K562 (cell line): ENCODE measurements around the gene RPS8. TPM values are rescaled to one million over a fixed set of nuclear protein-coding genes. Genes with fewer than 3 reads are reported as not detected.

Experiments
- ARID2 ChIP-seq: fragments of 450-650 bp; IDR thresholded peaks from 2 replicates; pipeline ENCODE4 v1.6.1; 2017; ENCODE audit warnings: antibody characterized with exemption, mild to moderate bottlenecking
- BRCA1 ChIP-seq, 2 experiments: fragments of 450-650 bp in 1 of 2; sonication (generic) in 1 of 2; formaldehyde crosslinking in 1 of 2; IDR thresholded peaks; 2 replicates each; pipeline versions ENCODE4 v1.5.0 to v1.6.1; 2017 to 2020; ENCODE audit warnings: mild to moderate bottlenecking in 1 of 2, missing genetic modification reagents in 1 of 2
- CREB3 ChIP-seq: fragments of 450-650 bp; conservative IDR thresholded peaks from 2 replicates; pipeline ENCODE4 v1.6.1; 2016; ENCODE audit warnings: missing genetic modification characterization, low read depth, mild to moderate bottlenecking, missing compliant biosample characterization, moderate library complexity
- ETV1 ChIP-seq: fragments of 450-650 bp; conservative IDR thresholded peaks from 2 replicates; pipeline ENCODE4 v1.6.1; 2016; ENCODE audit warnings: missing genetic modification characterization, control low read depth, low read depth, missing compliant biosample characterization
- FOXA3 ChIP-seq, 2 experiments: fragments of 450-650 bp in 1 of 2; sonication (generic) in 1 of 2; formaldehyde crosslinking; IDR thresholded peaks in 1 of 2; conservative IDR thresholded peaks in 1 of 2; 2 replicates each; pipeline versions ENCODE4 v1.4.0 to v1.8.0; 2020 to 2022; ENCODE audit warnings: mild to moderate bottlenecking in 2 of 2, missing genetic modification reagents in 1 of 2
- HDGF ChIP-seq: fragments of 450-650 bp; IDR thresholded peaks from 2 replicates; pipeline ENCODE4 v1.6.1; 2016
- HINFP ChIP-seq: fragments of 450-650 bp; conservative IDR thresholded peaks from 2 replicates; pipeline ENCODE4 v1.6.1; 2016; ENCODE audit warnings: missing genetic modification characterization, low read depth, mild to moderate bottlenecking, control low read depth, missing compliant biosample characterization
- MYNN ChIP-seq, 2 experiments: sonication (generic); formaldehyde crosslinking in 1 of 2; IDR thresholded peaks; 2 replicates each; pipeline versions ENCODE4 v1.5.0 to v1.6.1; 2016 to 2020; ENCODE audit warnings: antibody characterized with exemption in 1 of 2, missing genetic modification reagents in 1 of 2
- NFIC ChIP-seq: fragments of 450-650 bp; IDR thresholded peaks from 2 replicates; pipeline ENCODE4 v1.6.1; 2017; ENCODE audit warnings: mild to moderate bottlenecking, inconsistent platforms
- SMAD4 ChIP-seq: fragments of 250-450 bp; sonication (Bioruptor Pico); conservative IDR thresholded peaks from 2 replicates; pipeline ENCODE4 v1.8.0; 2021; ENCODE audit warnings: inconsistent platforms, mild to moderate bottlenecking, moderate library complexity
- SMARCC2 ChIP-seq: fragments of 450-650 bp; IDR thresholded peaks from 2 replicates; pipeline ENCODE4 v1.6.1; 2017; ENCODE audit warnings: antibody characterized with exemption, moderate library complexity, mild to moderate bottlenecking, low read depth
- SPI1 ChIP-seq: IDR thresholded peaks from 2 replicates; pipeline ENCODE4 v1.6.1; 2011; ENCODE audit warnings: low read depth, low read length, control low read depth, borderline replicate concordance
- SUPT5H ChIP-seq: fragments of 450-650 bp; IDR thresholded peaks from 2 replicates; pipeline ENCODE4 v1.6.1; 2016
- TOE1 ChIP-seq, 2 experiments: fragments of 450-650 bp in 1 of 2; sonication (generic) in 1 of 2; formaldehyde crosslinking in 1 of 2; IDR thresholded peaks; 2 replicates each; pipeline versions ENCODE4 v1.7.1 to v1.8.0; 2016 to 2022; ENCODE audit warnings: borderline replicate concordance in 2 of 2, mild to moderate bottlenecking in 2 of 2, antibody characterized with exemption in 1 of 2, inconsistent platforms in 1 of 2, low read depth in 1 of 2, missing genetic modification reagents in 1 of 2, moderate library complexity in 1 of 2
- ZBTB2 ChIP-seq: fragments of 450-650 bp; IDR thresholded peaks from 2 replicates; pipeline ENCODE4 v1.6.1; 2016; ENCODE audit warnings: antibody characterized with exemption
- ZNF146 ChIP-seq: IDR thresholded peaks from one replicate; pipeline ENCODE4 v1.6.1; 2018; ENCODE audit warnings: missing compliant biosample characterization; ENCODE audit not compliant: unreplicated experiment
- ZNF165 ChIP-seq: fragments of 250-450 bp; sonication (Bioruptor Pico); IDR thresholded peaks from 2 replicates; pipeline ENCODE4 v1.4.0; 2020; ENCODE audit warnings: borderline replicate concordance
- ZNF780A ChIP-seq: fragments of 250-450 bp; sonication (Bioruptor Pico); IDR thresholded peaks from 2 replicates; pipeline ENCODE4 v1.5.0; 2021; ENCODE audit warnings: mild to moderate bottlenecking
- polyA plus RNA-seq, 8 experiments: library from polyadenylated mRNA; depleted of rRNA in 4 of 8; stranded (reverse) in 5 of 8; unstranded in 3 of 8; fragments of >200 nt; fragmentation: Nextera tagmentation in 2 of 8; fragmentation: Illumina TruSeq in 1 of 8; extraction: Ambion mirVana in 2 of 8; extraction: Trizol in 1 of 8; gene quantifications; 2 replicates each; pipeline versions ENCODE4 v1.2.1 to v1.2.3, GENCODE V29; 2011 to 2014; ENCODE audit warnings: inconsistent platforms in 1 of 8, missing spikeins in 1 of 8
- total RNA-seq, 7 experiments: library from RNA; depleted of rRNA in 6 of 7; stranded (reverse); fragments of >200 nt in 6 of 7; fragmentation: Illumina TruSeq in 2 of 7; extraction: Trizol in 2 of 7; gene quantifications; 2 replicates each; pipeline versions ENCODE4 v1.2.1 to v1.2.3, GENCODE V29; 2011 to 2021; ENCODE audit warnings: low replicate concordance in 1 of 7

RPS8 gene
- total and polyA plus RNA-seq, 9 of the 15 experiments (the other 6 are each of a cell fraction or from before 2014, with no cell fraction given): 2,431 to 4,168 (median 3,109) TPM

GRCh38 chr1:44820328-44821239 is 45.2 kb downstream of the RPS8 start (continued):
- TF ChIP-seq ZNF165 (CRISPR knock-in tag) (peak; percentile 40; the same call in 1 of the 2 replicates), SMARCC2 (no peak), HDGF (peak; percentile 80; the same call in 1 of the 2 replicates), ZBTB2 (peak; percentile 65), ETV1 (tag) (no peak), SUPT5H (no peak), MYNN (IDR thresholded peaks at IDR 0.05) (0 out of 2 replicates have a peak, but pooled peaks have one; percentile 6), MYNN (CRISPR knock-in tag; IDR thresholded peaks at IDR 0.05) (no peak), ARID2 (no peak), SPI1 (no peak), ZNF780A (CRISPR knock-in tag) (no peak), BRCA1 (IDR thresholded peaks at IDR 0.05) (no peak), BRCA1 (CRISPR knock-in tag; IDR thresholded peaks at IDR 0.05) (0 out of 2 replicates have a peak, but pooled peaks have one; percentile 56), TOE1 (IDR thresholded peaks at IDR 0.05; ENCODE audit: borderline replicate concordance) (no peak), TOE1 (CRISPR knock-in tag; IDR thresholded peaks at IDR 0.05; ENCODE audit: borderline replicate concordance, low read depth) (no peak), SMAD4 (CRISPR knock-in tag) (peak; percentile 42; the same call in 1 of the 2 replicates), NFIC (peak; percentile 61), ZNF146 (CRISPR knock-in tag) (no peak), CREB3 (tag) (peak; percentile 69; the same call in 1 of the 2 replicates), FOXA3 (CRISPR knock-in tag; conservative IDR thresholded peaks at IDR 0.05 in 1 of 2, IDR thresholded peaks at IDR 0.05 in 1 of 2) (no peak), HINFP (no peak)
